Activated T-helper 17 cell treated with anti-CD3 and anti-CD28 coated beads, Interleukin-2, amount 50 U/mL, for 72 hours (primary cell): ENCODE data around the gene ALDH1A2. TPM values are rescaled to one million over a fixed set of nuclear protein-coding genes. Genes with fewer than 3 reads are reported as not detected.
"Not testable (repeated sequence)": the region's sequence is repeated elsewhere in the genome, so short reads cannot be mapped to it uniquely, and the experiment has no call there.

Experiments used
- ATAC-seq: fragments of 150-1000 bp; cut with Tn5 transposase; replicated peaks from 2 replicates; pipeline ENCODE4 v1.10.0; 2021; ENCODE audit warnings: mild to moderate bottlenecking, moderate library complexity
- H3K27ac Mint-ChIP-seq: one replicate; pipeline ENCODE4 v1.8.0; 2022; ENCODE audit warnings: mixed read lengths
- H3K27me3 Mint-ChIP-seq: one replicate; pipeline ENCODE4 v1.8.0; 2022; ENCODE audit warnings: mixed read lengths
- H3K36me3 Mint-ChIP-seq: one replicate; pipeline ENCODE4 v1.8.0; 2022; ENCODE audit warnings: low read depth, mild to moderate bottlenecking, mixed read lengths
- H3K4me1 Mint-ChIP-seq: one replicate; pipeline ENCODE4 v1.8.0; 2022; ENCODE audit warnings: mixed read lengths
- H3K4me3 Mint-ChIP-seq: one replicate; pipeline ENCODE4 v1.8.0; 2022; ENCODE audit warnings: mild to moderate bottlenecking, mixed read lengths
- H3K9me3 Mint-ChIP-seq: one replicate; pipeline ENCODE4 v1.8.0; 2022; ENCODE audit warnings: mixed read lengths
- total RNA-seq, 2 donors: library from RNA; stranded (reverse); gene quantifications; one replicate each; pipeline ENCODE4 v1.2.3, GENCODE V29; 2022

Gene ALDH1A2
- 1 to 10 TPM in 1 of 2 donors, not detected in 1; 1.1 TPM for total RNA-seq

- Mint-ChIP-seq H3K9me3 (peaks cover 4% of the 10 kb centered on the region), H3K4me1 (no peaks in the 10 kb centered on the region), H3K36me3 (peaks cover 10% of the 10 kb centered on the region), H3K27me3 (peaks cover 43% of the 10 kb centered on the region), H3K27ac (no peak within 1 kb of the TSS), H3K4me3 (peak within 1 kb of the TSS; percentile 50)
- ATAC-seq: no peak
Measured at GRCh38 chr15:58065445-58066041, at the start of gene ALDH1A2. ALDH1A2 (minus strand) TSS chr15:58065711; CDS start chr15:58065650, 61 bp downstream.

DNA sequence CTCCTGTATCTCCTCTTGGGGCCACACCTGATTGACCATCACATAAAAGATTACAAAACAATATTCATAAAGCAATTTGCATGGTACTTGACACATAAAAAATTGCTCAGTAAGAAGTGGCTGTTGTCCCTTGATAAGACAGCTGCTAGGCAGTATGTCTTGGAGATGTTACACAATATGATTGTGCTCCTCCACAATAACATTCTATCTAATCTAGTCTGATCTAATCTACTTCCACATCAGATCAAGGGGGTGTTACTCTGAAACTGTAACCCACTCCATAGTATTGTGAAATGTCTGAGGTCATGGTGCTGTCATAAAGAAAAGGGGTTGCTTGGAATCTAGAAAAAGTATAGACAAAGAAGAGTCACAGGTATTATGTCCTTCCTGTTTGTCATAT, 49.3 kb upstream of the ALDH1A2 start:
- Mint-ChIP-seq H3K9me3 (no peaks in the 10 kb centered on the region), H3K4me3 (no peak overlapping the region), H3K27me3 (peaks cover 22% of the 10 kb centered on the region), H3K4me1 (no peaks in the 10 kb centered on the region), H3K27ac (no peak overlapping the region), H3K36me3 (no peaks in the 10 kb centered on the region)
- no peak for ATAC-seq

DNA sequence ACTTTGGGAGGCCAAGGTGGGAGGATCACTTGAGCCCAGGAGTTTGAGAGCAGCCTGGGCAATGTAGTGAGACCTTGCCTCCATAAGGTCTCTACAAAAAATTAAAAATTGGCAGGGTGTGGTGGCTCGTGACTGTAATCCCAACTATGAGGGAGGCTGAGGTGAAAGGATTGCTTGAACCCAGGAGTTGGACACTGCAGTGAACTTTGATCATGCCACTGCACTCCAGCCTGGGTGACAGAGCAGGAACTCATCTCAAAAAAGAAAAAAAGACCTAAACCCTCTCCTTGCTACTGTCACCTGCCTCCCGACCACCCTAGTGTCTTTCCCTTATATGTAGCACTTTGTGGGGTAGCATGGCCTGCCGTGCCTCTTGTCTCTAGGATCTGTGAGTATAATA, 48.9 kb upstream of the ALDH1A2 start:
- no peak overlapping the region for H3K27ac Mint-ChIP-seq
- no peaks in the 10 kb centered on the region for H3K36me3 Mint-ChIP-seq
- no peak for ATAC-seq
- H3K27me3 Mint-ChIP-seq: peaks cover 22% of the 10 kb centered on the region
- H3K9me3 Mint-ChIP-seq: no peaks in the 10 kb centered on the region
- no peak overlapping the region for H3K4me3 Mint-ChIP-seq
- no peaks in the 10 kb centered on the region for H3K4me1 Mint-ChIP-seq

- ATAC-seq, H3K9me3 Mint-ChIP-seq, H3K4me3 Mint-ChIP-seq, H3K4me1 Mint-ChIP-seq, H3K36me3 Mint-ChIP-seq, H3K27ac Mint-ChIP-seq: not testable (repeated sequence)
- H3K27me3 Mint-ChIP-seq: peaks cover 22% of the 10 kb centered on the region
Measured at GRCh38 chr15:58113358-58113757, 47.8 kb upstream of the ALDH1A2 start.

DNA sequence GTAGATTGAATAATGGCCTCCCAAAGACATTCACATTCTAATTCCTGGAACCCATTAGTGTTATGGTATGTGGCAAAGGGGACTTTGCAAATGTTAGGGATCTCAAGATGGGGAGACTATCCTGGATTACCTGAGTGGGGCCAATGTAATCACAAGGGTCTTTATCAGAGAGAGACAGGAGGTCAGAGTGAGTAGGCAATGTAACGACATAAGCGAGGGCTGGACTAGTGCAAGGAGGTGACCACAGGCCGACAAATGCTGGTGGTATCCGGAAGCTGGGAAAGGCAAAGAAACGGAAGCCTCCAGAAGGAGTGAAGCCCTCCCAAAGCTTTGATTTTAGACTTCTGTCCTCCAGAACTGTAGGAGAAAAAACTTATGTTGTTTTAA, 46.2 kb upstream of the ALDH1A2 start:
- no peak for ATAC-seq
- Mint-ChIP-seq H3K27ac (no peak overlapping the region), H3K4me1 (no peaks in the 10 kb centered on the region), H3K4me3 (no peak overlapping the region), H3K36me3 (no peaks in the 10 kb centered on the region), H3K9me3 (no peaks in the 10 kb centered on the region), H3K27me3 (peaks cover 23% of the 10 kb centered on the region)

DNA sequence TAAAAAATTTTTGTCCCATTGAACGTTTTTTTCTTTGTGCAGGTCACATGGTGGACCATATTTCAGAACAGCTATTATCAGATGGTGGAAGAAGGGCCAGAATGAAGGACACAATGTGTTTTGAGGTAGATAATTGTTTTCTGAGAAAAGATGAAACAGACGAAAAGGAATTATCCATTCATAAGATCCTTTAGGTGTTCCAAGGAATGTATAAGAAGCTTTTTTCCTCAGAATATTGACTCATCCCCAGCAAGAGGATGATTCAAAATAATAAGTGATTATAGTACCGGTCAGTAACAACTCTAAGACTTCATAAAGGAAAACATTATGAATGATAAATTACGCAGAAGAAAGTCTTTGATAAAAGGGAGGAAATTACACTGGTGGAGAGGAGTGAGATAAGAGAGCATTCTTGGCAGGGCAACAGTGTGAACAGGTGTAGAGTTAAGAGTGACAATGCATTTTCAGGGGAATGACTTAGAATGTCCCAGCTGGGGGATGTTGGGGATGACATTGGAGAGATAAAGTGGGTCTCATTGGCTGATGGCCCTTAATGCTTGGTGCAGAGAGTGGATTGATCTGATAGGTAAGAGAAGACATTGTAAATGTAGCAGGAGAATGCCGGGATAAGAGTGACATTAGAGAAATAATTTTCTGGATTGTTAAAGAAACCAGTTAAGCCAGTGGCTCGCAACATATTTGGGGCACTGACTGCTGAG, 45.6 kb upstream of the ALDH1A2 start:
- peaks cover 26% of the 10 kb centered on the region for H3K27me3 Mint-ChIP-seq
- no peak overlapping the region for H3K4me3 Mint-ChIP-seq
- no peak overlapping the region for H3K27ac Mint-ChIP-seq
- no peak for ATAC-seq
- H3K9me3 Mint-ChIP-seq: no peaks in the 10 kb centered on the region
- H3K36me3 Mint-ChIP-seq: no peaks in the 10 kb centered on the region
- H3K4me1 Mint-ChIP-seq: no peaks in the 10 kb centered on the region

GRCh38 chr15:58109419-58109818, 43.9 kb upstream of the ALDH1A2 start:
- Mint-ChIP-seq H3K27me3 (peaks cover 24% of the 10 kb centered on the region), H3K4me3 (no peak overlapping the region), H3K4me1 (no peaks in the 10 kb centered on the region), H3K9me3 (no peaks in the 10 kb centered on the region), H3K36me3 (no peaks in the 10 kb centered on the region), H3K27ac (no peak overlapping the region)
- no peak for ATAC-seq

DNA sequence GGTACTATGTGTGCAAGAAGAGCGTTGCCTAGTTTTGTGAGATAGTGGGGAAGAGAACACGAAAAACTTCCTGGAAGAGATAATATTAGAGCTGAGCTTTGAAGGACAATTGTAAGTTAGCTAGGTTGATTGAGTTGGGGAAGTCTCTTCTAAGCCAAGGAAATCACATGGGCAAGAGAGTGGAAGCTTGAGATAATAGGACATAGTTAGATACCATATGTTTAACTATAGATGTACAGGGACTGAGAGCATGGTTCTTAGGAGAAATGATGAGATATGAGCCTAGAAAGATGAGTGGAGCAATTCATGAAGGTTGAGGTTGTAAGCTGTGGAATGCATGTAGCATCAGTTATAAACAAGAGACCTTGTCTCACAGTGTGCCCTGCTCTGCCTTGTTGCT, 42.6 kb upstream of the ALDH1A2 start:
- H3K4me3 Mint-ChIP-seq: no peak overlapping the region
- ATAC-seq: no peak
- H3K27me3 Mint-ChIP-seq: peaks cover 32% of the 10 kb centered on the region
- H3K9me3 Mint-ChIP-seq: no peaks in the 10 kb centered on the region
- no peaks in the 10 kb centered on the region for H3K36me3 Mint-ChIP-seq
- no peak overlapping the region for H3K27ac Mint-ChIP-seq
- no peaks in the 10 kb centered on the region for H3K4me1 Mint-ChIP-seq

GRCh38 chr15:58103482-58103881, 38.0 kb upstream of the ALDH1A2 start:
- Mint-ChIP-seq H3K36me3 (no peaks in the 10 kb centered on the region), H3K27ac (no peak overlapping the region), H3K27me3 (peaks cover 36% of the 10 kb centered on the region), H3K9me3 (no peaks in the 10 kb centered on the region), H3K4me1 (no peaks in the 10 kb centered on the region), H3K4me3 (no peak overlapping the region)
- no peak for ATAC-seq

GRCh38 chr15:58096529-58097084, 31.1 kb upstream of the ALDH1A2 start:
- Mint-ChIP-seq H3K4me1 (no peaks in the 10 kb centered on the region), H3K4me3 (no peak overlapping the region), H3K27me3 (peaks cover 8% of the 10 kb centered on the region), H3K36me3 (no peaks in the 10 kb centered on the region), H3K9me3 (no peaks in the 10 kb centered on the region), H3K27ac (no peak overlapping the region)
- ATAC-seq: no peak

DNA sequence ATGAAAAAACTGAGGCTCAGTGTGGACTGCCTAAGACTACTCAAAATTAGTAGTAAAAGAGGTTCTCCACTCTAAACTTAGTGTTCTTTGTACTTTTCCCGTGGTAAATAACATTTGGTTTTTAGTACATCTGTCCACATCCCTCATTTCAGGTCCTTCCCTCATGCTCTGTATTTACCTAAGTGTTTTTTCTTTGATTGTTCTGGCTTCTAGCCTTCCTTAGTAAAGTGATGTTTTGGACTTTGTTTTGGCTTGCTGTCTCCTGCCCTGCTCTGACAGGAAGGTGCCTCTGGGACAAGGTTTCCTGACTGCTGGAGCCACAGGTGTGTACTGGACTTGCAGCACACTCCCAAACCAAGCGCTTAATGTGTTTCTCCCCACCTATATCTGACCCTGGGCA, 29.9 kb upstream of the ALDH1A2 start:
- Mint-ChIP-seq H3K27ac (no peak overlapping the region), H3K9me3 (no peaks in the 10 kb centered on the region), H3K4me3 (no peak overlapping the region), H3K27me3 (peaks cover 2% of the 10 kb centered on the region), H3K4me1 (no peaks in the 10 kb centered on the region), H3K36me3 (no peaks in the 10 kb centered on the region)
- no peak for ATAC-seq

GRCh38 chr15:58087871-58088270, 22.4 kb upstream of the ALDH1A2 start:
- Mint-ChIP-seq H3K9me3 (no peaks in the 10 kb centered on the region), H3K4me1 (no peaks in the 10 kb centered on the region), H3K36me3 (no peaks in the 10 kb centered on the region), H3K27ac (no peak overlapping the region), H3K4me3 (no peak overlapping the region), H3K27me3 (peaks cover 29% of the 10 kb centered on the region)
- no peak for ATAC-seq

- peak; percentile 52 for ATAC-seq
- Mint-ChIP-seq H3K27ac (no peak overlapping the region), H3K4me1 (no peaks in the 10 kb centered on the region), H3K9me3 (no peaks in the 10 kb centered on the region), H3K4me3 (no peak overlapping the region), H3K36me3 (no peaks in the 10 kb centered on the region), H3K27me3 (peaks cover 29% of the 10 kb centered on the region)
Measured at GRCh38 chr15:58086491-58086890, 21.0 kb upstream of the ALDH1A2 start.

DNA sequence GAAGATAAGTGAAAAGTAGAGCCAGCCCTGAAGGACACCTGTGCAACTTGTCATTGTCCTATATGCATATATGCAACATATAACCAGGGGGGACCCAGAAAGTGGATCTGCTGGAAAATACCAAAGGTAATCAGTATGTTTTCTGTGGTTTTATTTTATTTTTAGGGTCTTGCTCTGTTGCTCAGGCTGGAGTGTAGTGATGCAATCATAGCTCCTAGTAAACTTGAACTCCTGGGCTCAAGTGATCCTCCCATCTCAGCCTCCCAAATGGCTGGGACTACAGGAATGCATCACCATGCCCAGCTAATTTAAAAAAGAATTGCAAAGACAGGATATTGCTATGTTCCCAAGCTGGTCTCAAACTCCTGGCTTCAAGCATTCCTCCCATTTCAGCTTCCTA, 18.0 kb upstream of the ALDH1A2 start:
- Mint-ChIP-seq H3K4me1 (no peaks in the 10 kb centered on the region), H3K36me3 (no peaks in the 10 kb centered on the region), H3K27ac (no peak overlapping the region), H3K4me3 (no peak overlapping the region), H3K27me3 (peaks cover 17% of the 10 kb centered on the region), H3K9me3 (no peaks in the 10 kb centered on the region)
- ATAC-seq: no peak

DNA sequence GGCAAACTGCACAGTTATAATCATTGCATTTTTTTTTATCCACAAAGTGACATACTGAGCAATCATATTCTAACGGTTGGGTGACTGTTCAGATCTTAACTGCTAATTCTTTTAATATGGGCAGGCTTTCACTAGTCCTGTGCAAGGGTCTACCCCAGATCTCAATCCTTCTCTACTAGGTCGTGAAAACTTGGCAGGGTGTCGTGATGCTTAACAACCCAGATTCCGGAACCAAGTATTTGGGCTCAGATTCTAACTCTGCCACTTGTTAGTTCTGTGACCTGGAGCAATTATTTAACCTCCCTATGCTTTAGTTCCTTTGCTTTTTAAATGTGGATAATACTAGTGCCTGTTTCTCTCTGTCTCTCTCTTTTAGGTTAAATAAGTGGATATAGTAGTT, 16.4 kb upstream of the ALDH1A2 start:
- Mint-ChIP-seq H3K4me1 (no peaks in the 10 kb centered on the region), H3K36me3 (no peaks in the 10 kb centered on the region), H3K9me3 (no peaks in the 10 kb centered on the region), H3K27me3 (peaks cover 12% of the 10 kb centered on the region), H3K27ac (no peak overlapping the region), H3K4me3 (no peak overlapping the region)
- ATAC-seq: no peak
